IMR-90 (cell line): ENCODE data around the gene GBP7. TPM values are rescaled to one million over a fixed set of nuclear protein-coding genes. Genes with fewer than 3 reads are reported as not detected.

ENCODE experiments used
- ATAC-seq: fragments of 200-7000 bp; cut with Tn5 transposase; 2 replicates; pipeline ENCODE4 v1.9.1; 2020; ENCODE audit warnings: low read depth, mild to moderate bottlenecking, moderate library complexity
- BruUV-seq: library from RNA; stranded (reverse); fragments of 400-500 nt; replicated peaks from 2 replicates; lab custom pipeline; 2021; lab: Mats Ljungman, UMichigan
- CTCF ChIA-PET: fragments of 300-600 bp; formaldehyde crosslinking; extraction: SDS; loops from one replicate; lab custom pipeline; 2021; ENCODE audit warnings: antibody characterized with exemption; lab: Yijun Ruan, JAX
- POLR2A ChIA-PET: fragments of 300-600 bp; sonication (Branson Sonifier 250); formaldehyde crosslinking; loops from one replicate; lab custom pipeline; 2022; ENCODE audit warnings: antibody characterized with exemption; ENCODE audit not compliant: unreplicated experiment; lab: Charles Lee
- DNase-seq: peaks from one replicate; pipeline ENCODE4 v3.0.0; 2013
- H2AFZ ChIP-seq: replicated peaks from 2 replicates; pipeline ENCODE3; 2013; ENCODE audit warnings: low read length, mild to moderate bottlenecking; ENCODE audit not compliant: poor library complexity
- H2AK5ac ChIP-seq: 2 replicates; pipeline ENCODE4 v1.6.1; 2013; ENCODE audit warnings: low read depth, low read length, inconsistent platforms
- H2AK9ac ChIP-seq: replicated peaks from 2 replicates; pipeline ENCODE3; 2013; ENCODE audit warnings: mild to moderate bottlenecking, low read depth, low read length, moderate library complexity; ENCODE audit not compliant: poor library complexity
- H2BK120ac ChIP-seq: 2 replicates; pipeline ENCODE4 v1.6.1; 2013; ENCODE audit warnings: low read depth, low read length, inconsistent platforms
- H2BK15ac ChIP-seq: 3 replicates; pipeline ENCODE4 v1.6.1; 2013; ENCODE audit warnings: low read depth, low read length, inconsistent platforms
- H2BK20ac ChIP-seq: 2 replicates; pipeline ENCODE4 v1.6.1; 2013; ENCODE audit warnings: low read depth, mild to moderate bottlenecking, inconsistent platforms, low read length, moderate library complexity
- H2BK5ac ChIP-seq: 2 replicates; pipeline ENCODE4 v1.6.1; 2013; ENCODE audit warnings: mild to moderate bottlenecking, low read depth, low read length, inconsistent platforms; ENCODE audit not compliant: poor library complexity, severe bottlenecking
- H3K14ac ChIP-seq: replicated peaks from 2 replicates; pipeline ENCODE4 v1.6.1; 2013; ENCODE audit warnings: low read depth, low read length, inconsistent platforms
- H3K18ac ChIP-seq: 2 replicates; pipeline ENCODE4 v1.6.1; 2013; ENCODE audit warnings: low read depth, low read length, control low read depth
- H3K23ac ChIP-seq: 2 replicates; pipeline ENCODE4 v1.6.1; 2013; ENCODE audit warnings: low read depth, low read length, inconsistent platforms
- H3K27ac ChIP-seq: 2 replicates; pipeline ENCODE4 v1.5.1; 2013; ENCODE audit warnings: mild to moderate bottlenecking, control low read depth, low read length; ENCODE audit not compliant: insufficient read depth
- H3K27me3 ChIP-seq: 2 replicates; pipeline ENCODE4 v1.6.1; 2013; ENCODE audit warnings: low read length; ENCODE audit not compliant: control insufficient read depth, insufficient read depth
- H3K36me3 ChIP-seq: 2 replicates; pipeline ENCODE4 v1.6.1; 2013; ENCODE audit warnings: low read length, mixed read lengths; ENCODE audit not compliant: control insufficient read depth, insufficient read depth
- H3K4ac ChIP-seq: 2 replicates; pipeline ENCODE4 v1.6.1; 2013; ENCODE audit warnings: low read depth, low read length, inconsistent platforms
- H3K4me1 ChIP-seq: 2 replicates; pipeline ENCODE4 v1.6.1; 2013; ENCODE audit warnings: low read length, mixed read lengths; ENCODE audit not compliant: control insufficient read depth, insufficient read depth
- H3K4me2 ChIP-seq: 2 replicates; pipeline ENCODE4 v1.6.1; 2013; ENCODE audit warnings: low read depth, mild to moderate bottlenecking, control low read depth, low read length, moderate library complexity
- H3K4me3 ChIP-seq: 2 replicates; pipeline ENCODE4 v1.5.1; 2013; ENCODE audit warnings: low read depth, mild to moderate bottlenecking, control low read depth, low read length, moderate library complexity; ENCODE audit not compliant: insufficient read depth
- H3K56ac ChIP-seq: 2 replicates; pipeline ENCODE4 v1.6.1; 2013; ENCODE audit warnings: low read length, inconsistent platforms; ENCODE audit not compliant: insufficient read depth; ENCODE audit errors: extremely low read depth
- H3K79me1 ChIP-seq, 2 experiments: 2 replicates each; pipeline ENCODE4 v1.6.1; 2013; ENCODE audit warnings: low read length in 2 of 2, inconsistent platforms in 1 of 2, low read depth in 1 of 2
- H3K9ac ChIP-seq: 2 replicates; pipeline ENCODE4 v1.6.1; 2013; ENCODE audit warnings: low read depth, low read length, control low read depth
- H3K9me1 ChIP-seq: 2 replicates; pipeline ENCODE4 v1.6.1; 2013; ENCODE audit warnings: low read length, inconsistent platforms; ENCODE audit not compliant: insufficient read depth
- H3K9me3 ChIP-seq: 2 replicates; pipeline ENCODE4 v1.6.1; 2013; ENCODE audit warnings: low read length; ENCODE audit not compliant: control insufficient read depth, insufficient read depth
- H4K20me1 ChIP-seq: 2 replicates; pipeline ENCODE4 v1.6.1; 2013; ENCODE audit warnings: low read length, inconsistent platforms; ENCODE audit not compliant: insufficient read depth
- H4K5ac ChIP-seq: 2 replicates; pipeline ENCODE4 v1.6.1; 2013; ENCODE audit warnings: mild to moderate bottlenecking, low read depth, low read length, control low read depth
- H4K8ac ChIP-seq, 2 experiments: 2 replicates each; pipeline ENCODE4 v1.6.1; 2013; ENCODE audit warnings: low read depth in 2 of 2, low read length in 2 of 2, control low read depth in 1 of 2, inconsistent platforms in 1 of 2
- H4K91ac ChIP-seq: 2 replicates; pipeline ENCODE4 v1.6.1; 2013; ENCODE audit warnings: low read depth, low read length, inconsistent platforms; ENCODE audit not compliant: insufficient read depth
- BHLHE40 ChIP-seq: fragments of 150-350 bp; IDR thresholded peaks from 2 replicates; pipeline ENCODE4 v1.6.1; 2016; ENCODE audit warnings: mild to moderate bottlenecking, low read depth, low read length
- FOS ChIP-seq: fragments of 150-350 bp; IDR thresholded peaks from 2 replicates; pipeline ENCODE4 v1.6.1; 2016; ENCODE audit warnings: low read depth, low read length
- MXI1 ChIP-seq: IDR thresholded peaks from 2 replicates; pipeline ENCODE4 v1.6.1; 2012; ENCODE audit warnings: low read depth, mild to moderate bottlenecking, low read length, moderate library complexity, borderline replicate concordance
- NFE2L2 ChIP-seq: fragments of 150-350 bp; IDR thresholded peaks from 2 replicates; pipeline ENCODE4 v1.6.1; 2016; ENCODE audit warnings: low read depth, mild to moderate bottlenecking, low read length
- RFX5 ChIP-seq: IDR thresholded peaks from 2 replicates; pipeline ENCODE4 v1.8.0; 2012; ENCODE audit warnings: low read depth, mild to moderate bottlenecking, low read length, moderate library complexity
- WGBS, 2 experiments: methylation state at CpG; one replicate each; pipeline versions ENCODE4 v1.1.5 to v1.1.7; 2013; ENCODE audit warnings: missing lambda C conversion rate in 2 of 2; ENCODE audit not compliant: insufficient read length in 1 of 2; ENCODE audit errors: extremely low coverage in 2 of 2; 5-methylcytosine and 5-hydroxymethylcytosine counted together
- dilution Hi-C: fragments of 300-500 bp; cut with HindIII; formaldehyde crosslinking; loops from one replicate; pipeline ENCODE4 v1.14.3; 2018; ENCODE audit warnings: low sequenced_read_pairs; ENCODE audit not compliant: unreplicated experiment
- in situ Hi-C: fragments of 300-500 bp; cut with MboI; formaldehyde crosslinking; loops from 3 replicates; pipeline ENCODE4 v1.14.3; 2019; ENCODE audit warnings: low sequenced_read_pairs, inconsistent platforms, mixed read lengths
- intact Hi-C: fragments of 100-400 bp; cut with micrococcal nuclease; formaldehyde crosslinking; loops from 2 replicates; pipeline ENCODE4 v1.10.0; 2022
- polyA plus RNA-seq, 3 experiments: library from polyadenylated mRNA; depleted of rRNA; stranded (reverse); fragments of >200 nt; gene quantifications; 2 replicates each; pipeline ENCODE4 v1.2.3, GENCODE V29; 2012; ENCODE audit warnings: low replicate concordance in 1 of 3
- total RNA-seq: library from RNA; depleted of rRNA; stranded (reverse); fragments of >200 nt; gene quantifications from 2 replicates; pipeline ENCODE4 v1.2.3, GENCODE V29; 2012
- TF ChIP-seq, protein P1 (sequence below): fragments of 150-350 bp; IDR thresholded peaks from 2 replicates; pipeline ENCODE4 v1.6.1; 2017; ENCODE audit warnings: mild to moderate bottlenecking, antibody characterized with exemption, low read length, low read depth

GBP7 gene
- total and polyA plus RNA-seq, 2 of the 4 experiments (the other 2 are of a cell fraction) = not detected

DNA sequence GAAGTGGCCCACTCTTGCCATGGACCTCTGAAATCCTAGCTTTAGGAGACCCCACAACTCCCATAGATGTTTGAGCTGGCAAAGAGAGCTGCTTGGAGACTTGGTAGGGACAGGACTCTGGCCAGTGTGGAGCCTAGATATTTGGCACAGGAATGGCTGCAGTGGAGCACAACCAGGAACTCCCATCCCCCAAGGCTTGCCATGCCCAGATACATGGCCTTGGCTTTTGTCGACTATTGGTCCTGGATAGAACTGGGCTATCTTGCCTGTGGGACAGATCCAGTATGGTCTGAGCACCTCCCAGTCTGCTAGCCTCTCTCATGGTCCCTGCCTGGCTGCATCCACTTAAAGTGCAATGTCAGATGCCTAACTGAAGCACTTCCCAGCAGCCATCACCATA is 42.1 kb downstream of the GBP7 start:
- H3K23ac ChIP-seq = no peak overlapping the region
- in situ Hi-C loops = no loop called here

More for the DNA sequence above, 42.1 kb downstream of the GBP7 start:
- no peaks in the 10 kb centered on the region for H3K9me3 ChIP-seq
- no peaks in the 10 kb centered on the region for H3K36me3 ChIP-seq
- H3K27me3 ChIP-seq = peaks cover 1% of the 10 kb centered on the region; the same call in 1 of the 2 replicates
- H3K14ac ChIP-seq = no peak overlapping the region
- no peaks in the 10 kb centered on the region for H3K9me1 ChIP-seq
- BruUV-seq = no TSS peak
- no peak overlapping the region for H3K4me3 ChIP-seq
- H2BK120ac ChIP-seq = no peak overlapping the region
- H2AFZ ChIP-seq = no peak overlapping the region
- ATAC-seq (no peak), DNase-seq (no peak)
- H3K27ac ChIP-seq = no peak overlapping the region
- no peak overlapping the region for H2AK9ac ChIP-seq
- H2BK15ac ChIP-seq = no peak overlapping the region
- H2BK20ac ChIP-seq = no peak overlapping the region
- dilution Hi-C loops (no loop called here), intact Hi-C loops (no loop called here)
- WGBS, 2 experiments = no CpG with 5 or more reads among the region's 1 CpG
- ChIA-PET POLR2A (no interaction called here), CTCF (interaction anchor here (0.6 to 0.8 kb wide), 2 partner anchors 24 to 48 kb away, joined by 3 to 4 read pairs; no protein-coding TSS in a partner anchor)
- no peak overlapping the region for H2BK5ac ChIP-seq
- H4K20me1 ChIP-seq = no peaks in the 10 kb centered on the region
- no peak overlapping the region for H4K5ac ChIP-seq
- H2AK5ac ChIP-seq = no peak overlapping the region
- no peak overlapping the region for H3K18ac ChIP-seq
- TF ChIP-seq, protein P1, sequence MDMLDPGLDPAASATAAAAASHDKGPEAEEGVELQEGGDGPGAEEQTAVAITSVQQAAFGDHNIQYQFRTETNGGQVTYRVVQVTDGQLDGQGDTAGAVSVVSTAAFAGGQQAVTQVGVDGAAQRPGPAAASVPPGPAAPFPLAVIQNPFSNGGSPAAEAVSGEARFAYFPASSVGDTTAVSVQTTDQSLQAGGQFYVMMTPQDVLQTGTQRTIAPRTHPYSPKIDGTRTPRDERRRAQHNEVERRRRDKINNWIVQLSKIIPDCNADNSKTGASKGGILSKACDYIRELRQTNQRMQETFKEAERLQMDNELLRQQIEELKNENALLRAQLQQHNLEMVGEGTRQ = no peak
- TF ChIP-seq NFE2L2 (no peak), BHLHE40 (no peak), MXI1 (no peak), FOS (no peak), RFX5 (no peak)
- H4K8ac ChIP-seq = no peak overlapping the region
- H3K56ac ChIP-seq = no peak overlapping the region
- no peak overlapping the region for H4K91ac ChIP-seq
- H3K9ac ChIP-seq = no peak overlapping the region
- peaks cover 1% of the 10 kb centered on the region; the same call in 1 of the 2 replicates for H3K4me1 ChIP-seq
- H3K4me2 ChIP-seq = no peak overlapping the region
- no peak overlapping the region for H3K4ac ChIP-seq
- no peaks in the 10 kb centered on the region for H3K79me1 ChIP-seq
